K562 (cell line): ENCODE data around the gene OXLD1. TPM values are rescaled to one million over a fixed set of nuclear protein-coding genes. Genes with fewer than 3 reads are reported as not detected.

Experiments used
- CBX3 ChIP-seq, 2 experiments: IDR thresholded peaks; 1 replicate in 1 of 2; 2 replicates in 1 of 2; pipeline ENCODE4 v1.6.1; 2012; ENCODE audit warnings: inconsistent platforms in 2 of 2, low read length in 2 of 2, borderline replicate concordance in 1 of 2, control low read depth in 1 of 2
- NCOA2 ChIP-seq, 2 experiments: fragments of 450-650 bp; IDR thresholded peaks; 2 replicates each; pipeline ENCODE4 v1.6.1; 2018; ENCODE audit warnings: mild to moderate bottlenecking in 2 of 2, moderate library complexity in 1 of 2; ENCODE audit not compliant: partially characterized antibody in 2 of 2
- SAFB ChIP-seq: fragments of 200-400 bp; formaldehyde crosslinking; IDR thresholded peaks from 2 replicates; pipeline ENCODE4 v1.6.1; 2017; ENCODE audit warnings: low read depth, low read length, borderline replicate concordance
- SNIP1 ChIP-seq: fragments of 450-650 bp; IDR thresholded peaks from 2 replicates; pipeline ENCODE4 v1.7.1; 2017; ENCODE audit warnings: low read depth, mild to moderate bottlenecking
- TAF15 ChIP-seq: fragments of 200-400 bp; formaldehyde crosslinking; IDR thresholded peaks from 2 replicates; pipeline ENCODE4 v1.6.1; 2017; ENCODE audit warnings: mild to moderate bottlenecking, low read depth, low read length, moderate library complexity
- THRAP3 ChIP-seq: fragments of 450-650 bp; IDR thresholded peaks from 2 replicates; pipeline ENCODE4 v1.6.1; 2016; ENCODE audit warnings: mild to moderate bottlenecking, inconsistent platforms, borderline replicate concordance
- ZNF41 ChIP-seq: fragments of 250-450 bp; sonication (Bioruptor Pico); conservative IDR thresholded peaks from 2 replicates; pipeline ENCODE4 v1.4.0; 2020; ENCODE audit warnings: mild to moderate bottlenecking
- ZNF436 ChIP-seq: fragments of 250-450, 450-650 bp; sonication (Bioruptor Pico); formaldehyde crosslinking; IDR thresholded peaks from 2 replicates; pipeline ENCODE4 v1.7.0; 2020; ENCODE audit warnings: mild to moderate bottlenecking
- ZNF561 ChIP-seq: fragments of 450-650 bp; formaldehyde crosslinking; conservative IDR thresholded peaks from 2 replicates; pipeline ENCODE4 v1.4.0; 2020; ENCODE audit warnings: mild to moderate bottlenecking, moderate library complexity
- polyA plus RNA-seq, 8 experiments: library from polyadenylated mRNA; depleted of rRNA in 4 of 8; stranded (reverse) in 5 of 8; unstranded in 3 of 8; fragments of >200 nt; fragmentation: Nextera tagmentation in 2 of 8; fragmentation: Illumina TruSeq in 1 of 8; extraction: Ambion mirVana in 2 of 8; extraction: Trizol in 1 of 8; gene quantifications; 2 replicates each; pipeline versions ENCODE4 v1.2.1 to v1.2.3, GENCODE V29; 2011 to 2014; ENCODE audit warnings: inconsistent platforms in 1 of 8, missing spikeins in 1 of 8
- total RNA-seq, 7 experiments: library from RNA; depleted of rRNA in 6 of 7; stranded (reverse); fragments of >200 nt in 6 of 7; fragmentation: Illumina TruSeq in 2 of 7; extraction: Trizol in 2 of 7; gene quantifications; 2 replicates each; pipeline versions ENCODE4 v1.2.1 to v1.2.3, GENCODE V29; 2011 to 2021; ENCODE audit warnings: low replicate concordance in 1 of 7
- TF ChIP-seq, protein P1 (sequence below), 2 experiments: fragments of 450-650 bp; IDR thresholded peaks; 2 replicates each; pipeline ENCODE4 v1.6.1; 2016; ENCODE audit warnings: mild to moderate bottlenecking in 2 of 2, borderline replicate concordance in 1 of 2, low read depth in 1 of 2, moderate library complexity in 1 of 2
- TF ChIP-seq, protein P2 (sequence below): fragments of 250-450 bp; sonication (Bioruptor Pico); IDR thresholded peaks from 2 replicates; pipeline ENCODE4 v1.5.0; 2021
- TF ChIP-seq, protein P3 (sequence below): sonication (generic); formaldehyde crosslinking; IDR thresholded peaks from 2 replicates; pipeline ENCODE4 v1.8.0; 2022; ENCODE audit warnings: missing genetic modification reagents, mild to moderate bottlenecking, borderline replicate concordance
- TF ChIP-seq, protein P4 (sequence below): fragments of 250-450 bp; sonication (Bioruptor Pico); IDR thresholded peaks from 2 replicates; pipeline ENCODE4 v1.4.0; 2020

Gene OXLD1
- total and polyA plus RNA-seq, 9 of the 15 experiments (the other 6 are each of a cell fraction or from before 2014, with no cell fraction given), result 4.4 to 115 (median 29.3) TPM

DNA sequence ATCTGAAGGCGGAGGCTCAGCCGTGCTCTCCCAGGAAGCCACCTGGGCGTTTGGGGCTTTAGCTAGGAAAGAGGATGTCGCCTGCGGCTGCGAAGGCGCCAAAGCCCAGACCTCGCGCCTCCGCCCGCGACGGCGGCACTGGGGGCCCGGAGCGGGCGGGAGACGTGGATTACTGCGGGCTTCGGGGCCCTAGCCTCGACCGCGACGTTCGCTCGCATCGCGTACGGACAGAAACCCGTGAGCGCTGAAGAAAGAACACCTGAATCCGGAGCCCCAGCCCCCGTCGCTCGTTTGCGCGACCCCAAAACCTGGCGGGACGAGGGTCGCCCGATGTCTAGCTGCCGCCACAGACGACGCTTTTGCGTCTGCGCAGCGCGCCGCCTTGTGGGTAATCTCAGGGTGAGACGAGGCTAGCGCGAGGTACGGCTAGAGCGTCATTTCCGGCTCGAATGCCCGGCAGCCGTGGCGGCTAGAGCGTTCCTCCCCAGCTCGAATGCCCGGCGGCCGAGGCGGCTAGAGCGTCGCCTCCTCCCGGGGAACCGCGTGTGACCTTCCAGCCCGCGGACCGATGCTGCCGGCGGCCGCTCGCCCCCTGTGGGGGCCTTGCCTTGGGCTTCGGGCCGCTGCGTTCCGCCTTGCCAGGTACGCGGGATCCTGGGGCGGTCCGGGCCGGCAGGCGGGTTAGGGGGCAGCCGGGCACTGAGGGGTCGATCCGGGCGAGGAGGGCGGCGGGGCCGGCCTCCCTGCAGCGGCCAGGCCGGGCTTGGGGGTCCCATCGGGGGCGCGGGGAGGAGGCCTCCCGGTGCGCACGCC, 36.7 kb upstream of the OXLD1 start, which contains the start of gene MRPL12 (continued):
- TF ChIP-seq, protein P1, sequence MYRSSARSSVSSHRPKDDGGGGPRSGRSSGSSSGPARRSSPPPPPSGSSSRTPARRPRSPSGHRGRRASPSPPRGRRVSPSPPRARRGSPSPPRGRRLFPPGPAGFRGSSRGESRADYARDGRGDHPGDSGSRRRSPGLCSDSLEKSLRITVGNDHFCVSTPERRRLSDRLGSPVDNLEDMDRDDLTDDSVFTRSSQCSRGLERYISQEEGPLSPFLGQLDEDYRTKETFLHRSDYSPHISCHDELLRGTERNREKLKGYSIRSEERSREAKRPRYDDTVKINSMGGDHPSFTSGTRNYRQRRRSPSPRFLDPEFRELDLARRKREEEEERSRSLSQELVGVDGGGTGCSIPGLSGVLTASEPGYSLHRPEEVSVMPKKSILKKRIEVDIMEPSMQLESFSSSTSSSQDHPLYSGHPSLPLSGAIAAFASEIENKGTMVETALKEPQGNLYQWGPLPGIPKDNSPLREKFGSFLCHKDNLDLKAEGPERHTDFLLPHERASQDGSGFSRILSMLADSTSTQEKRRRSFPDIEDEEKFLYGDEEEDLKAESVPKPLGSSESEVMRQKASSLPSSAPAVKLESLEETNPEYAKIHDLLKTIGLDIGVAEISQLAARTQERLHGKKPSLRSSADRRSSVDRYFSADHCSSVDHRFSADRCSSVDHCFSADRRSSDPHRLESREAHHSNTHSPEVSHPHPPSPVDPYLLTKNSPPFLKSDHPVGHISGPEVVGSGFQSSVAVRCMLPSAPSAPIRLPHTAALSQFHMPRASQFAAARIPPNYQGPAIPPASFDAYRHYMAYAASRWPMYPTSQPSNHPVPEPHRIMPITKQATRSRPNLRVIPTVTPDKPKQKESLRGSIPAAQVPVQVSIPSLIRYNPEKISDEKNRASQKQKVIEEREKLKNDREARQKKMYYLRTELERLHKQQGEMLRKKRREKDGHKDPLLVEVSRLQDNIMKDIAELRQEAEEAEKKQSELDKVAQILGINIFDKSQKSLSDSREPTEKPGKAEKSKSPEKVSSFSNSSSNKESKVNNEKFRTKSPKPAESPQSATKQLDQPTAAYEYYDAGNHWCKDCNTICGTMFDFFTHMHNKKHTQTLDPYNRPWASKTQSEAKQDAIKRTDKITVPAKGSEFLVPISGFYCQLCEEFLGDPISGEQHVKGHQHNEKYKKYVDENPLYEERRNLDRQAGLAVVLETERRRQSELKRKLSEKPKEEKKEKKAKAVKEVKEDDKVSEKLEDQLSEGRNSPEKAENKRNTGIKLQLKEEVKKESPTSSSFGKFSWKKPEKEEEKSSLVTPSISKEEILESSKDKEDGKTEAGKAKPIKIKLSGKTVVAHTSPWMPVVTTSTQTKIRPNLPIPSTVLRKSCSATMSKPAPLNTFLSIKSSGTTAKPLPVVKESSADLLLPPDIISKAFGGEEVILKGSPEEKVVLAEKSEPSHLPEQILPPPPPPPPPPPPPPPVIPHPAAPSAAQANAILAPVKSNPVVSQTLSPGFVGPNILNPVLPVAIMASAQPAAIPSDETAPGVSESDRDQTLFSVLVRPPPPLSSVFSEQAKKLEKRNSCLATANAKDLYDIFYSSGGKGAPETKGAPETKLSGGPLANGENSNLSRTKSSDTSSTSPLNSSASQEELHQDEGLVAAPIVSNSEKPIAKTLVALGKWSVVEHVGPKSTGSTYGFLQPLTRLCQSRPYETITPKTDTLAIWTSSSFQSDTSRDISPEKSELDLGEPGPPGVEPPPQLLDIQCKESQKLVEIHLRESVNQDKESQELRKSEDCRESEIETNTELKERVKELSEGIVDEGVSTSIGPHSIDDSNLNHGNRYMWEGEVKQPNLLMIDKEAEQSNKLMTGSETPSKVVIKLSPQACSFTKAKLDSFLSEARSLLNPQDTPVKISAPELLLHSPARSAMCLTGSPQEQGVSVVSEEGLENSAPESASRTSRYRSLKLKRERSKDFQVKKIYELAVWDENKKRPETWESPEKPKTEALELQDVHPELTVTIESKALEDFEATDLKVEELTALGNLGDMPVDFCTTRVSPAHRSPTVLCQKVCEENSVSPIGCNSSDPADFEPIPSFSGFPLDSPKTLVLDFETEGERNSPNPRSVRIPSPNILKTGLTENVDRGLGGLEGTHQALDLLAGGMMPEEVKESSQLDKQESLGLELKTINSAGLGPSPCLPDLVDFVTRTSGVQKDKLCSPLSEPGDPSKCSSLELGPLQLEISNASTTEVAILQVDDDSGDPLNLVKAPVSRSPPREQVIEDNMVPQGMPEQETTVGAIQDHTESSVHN (IDR thresholded peaks at IDR 0.05; ENCODE audit: borderline replicate concordance in 1 of 2, low read depth in 1 of 2), result no peak
- no peak for TF ChIP-seq ZNF41 (CRISPR knock-in tag)
- TF ChIP-seq NCOA2 (IDR thresholded peaks at IDR 0.05; ENCODE audit: partially characterized antibody in 2 of 2), result no peak
- TF ChIP-seq, protein P2, sequence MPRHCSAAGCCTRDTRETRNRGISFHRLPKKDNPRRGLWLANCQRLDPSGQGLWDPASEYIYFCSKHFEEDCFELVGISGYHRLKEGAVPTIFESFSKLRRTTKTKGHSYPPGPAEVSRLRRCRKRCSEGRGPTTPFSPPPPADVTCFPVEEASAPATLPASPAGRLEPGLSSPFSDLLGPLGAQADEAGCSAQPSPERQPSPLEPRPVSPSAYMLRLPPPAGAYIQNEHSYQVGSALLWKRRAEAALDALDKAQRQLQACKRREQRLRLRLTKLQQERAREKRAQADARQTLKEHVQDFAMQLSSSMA (CRISPR knock-in tag), result no peak
- no peak for TF ChIP-seq ZNF436 (CRISPR knock-in tag)
- TF ChIP-seq, protein P3, sequence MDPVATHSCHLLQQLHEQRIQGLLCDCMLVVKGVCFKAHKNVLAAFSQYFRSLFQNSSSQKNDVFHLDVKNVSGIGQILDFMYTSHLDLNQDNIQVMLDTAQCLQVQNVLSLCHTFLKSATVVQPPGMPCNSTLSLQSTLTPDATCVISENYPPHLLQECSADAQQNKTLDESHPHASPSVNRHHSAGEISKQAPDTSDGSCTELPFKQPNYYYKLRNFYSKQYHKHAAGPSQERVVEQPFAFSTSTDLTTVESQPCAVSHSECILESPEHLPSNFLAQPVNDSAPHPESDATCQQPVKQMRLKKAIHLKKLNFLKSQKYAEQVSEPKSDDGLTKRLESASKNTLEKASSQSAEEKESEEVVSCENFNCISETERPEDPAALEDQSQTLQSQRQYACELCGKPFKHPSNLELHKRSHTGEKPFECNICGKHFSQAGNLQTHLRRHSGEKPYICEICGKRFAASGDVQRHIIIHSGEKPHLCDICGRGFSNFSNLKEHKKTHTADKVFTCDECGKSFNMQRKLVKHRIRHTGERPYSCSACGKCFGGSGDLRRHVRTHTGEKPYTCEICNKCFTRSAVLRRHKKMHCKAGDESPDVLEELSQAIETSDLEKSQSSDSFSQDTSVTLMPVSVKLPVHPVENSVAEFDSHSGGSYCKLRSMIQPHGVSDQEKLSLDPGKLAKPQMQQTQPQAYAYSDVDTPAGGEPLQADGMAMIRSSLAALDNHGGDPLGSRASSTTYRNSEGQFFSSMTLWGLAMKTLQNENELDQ, result no peak
- TF ChIP-seq ZNF561 (CRISPR knock-in tag), result no peak
- TF ChIP-seq SNIP1, result peak; percentile 97
- no peak for TF ChIP-seq CBX3 (IDR thresholded peaks at IDR 0.05; ENCODE audit: borderline replicate concordance in 1 of 2, low read length in 2 of 2)
- TF ChIP-seq SAFB, result no peak
- TF ChIP-seq, protein P4, sequence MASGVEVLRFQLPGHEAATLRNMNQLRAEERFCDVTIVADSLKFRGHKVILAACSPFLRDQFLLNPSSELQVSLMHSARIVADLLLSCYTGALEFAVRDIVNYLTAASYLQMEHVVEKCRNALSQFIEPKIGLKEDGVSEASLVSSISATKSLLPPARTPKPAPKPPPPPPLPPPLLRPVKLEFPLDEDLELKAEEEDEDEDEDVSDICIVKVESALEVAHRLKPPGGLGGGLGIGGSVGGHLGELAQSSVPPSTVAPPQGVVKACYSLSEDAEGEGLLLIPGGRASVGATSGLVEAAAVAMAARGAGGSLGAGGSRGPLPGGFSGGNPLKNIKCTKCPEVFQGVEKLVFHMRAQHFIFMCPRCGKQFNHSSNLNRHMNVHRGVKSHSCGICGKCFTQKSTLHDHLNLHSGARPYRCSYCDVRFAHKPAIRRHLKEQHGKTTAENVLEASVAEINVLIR (CRISPR knock-in tag), result peak; percentile 85
- TF ChIP-seq THRAP3, result no peak
- no peak for TF ChIP-seq TAF15
